Measurements from ENCODE around the gene PBXIP1.

DNA sequence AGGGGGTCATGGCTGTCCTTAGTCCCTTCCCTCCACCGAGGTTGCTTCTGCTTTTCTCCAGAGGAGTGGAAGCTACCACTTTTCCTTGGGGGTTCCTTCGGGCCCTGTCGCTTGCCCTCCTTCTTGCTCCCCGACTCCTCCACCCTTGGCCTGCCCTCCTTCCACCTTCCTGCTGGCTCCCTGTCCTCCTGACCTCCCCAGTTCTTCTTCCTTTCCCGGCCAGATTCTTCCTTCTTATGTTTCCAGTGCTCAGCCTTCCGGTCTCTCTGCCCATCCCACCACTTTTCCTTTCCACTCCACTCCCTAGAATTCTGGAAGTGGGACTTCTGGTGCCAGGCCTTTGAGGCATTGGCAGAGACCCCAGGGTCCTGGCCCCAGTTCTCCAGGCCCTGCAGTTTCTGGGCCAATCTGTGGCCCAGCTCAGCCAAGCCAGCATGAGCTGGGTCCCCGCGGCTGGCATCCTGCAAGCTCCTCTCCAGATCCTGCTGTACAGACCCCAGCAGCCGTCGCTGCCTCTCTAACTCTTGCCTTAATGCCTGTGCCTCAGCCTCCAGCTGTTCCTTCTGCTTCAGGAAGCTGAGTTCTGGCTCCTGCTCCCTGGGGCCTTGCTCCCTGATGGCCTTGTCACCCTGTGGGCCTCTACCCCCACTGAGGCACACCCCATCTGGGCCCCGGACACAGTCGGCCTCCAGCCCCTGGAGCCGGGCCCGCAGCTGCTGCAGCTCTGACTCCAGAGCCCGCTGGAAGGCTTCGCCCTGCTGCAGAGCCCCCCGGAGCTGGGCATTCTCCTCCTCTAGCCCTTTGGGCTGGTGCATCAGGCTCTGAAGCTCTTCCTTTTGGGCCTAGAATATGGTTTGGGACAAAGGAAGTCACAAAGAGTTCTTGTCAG lies 9.7 kb downstream of the PBXIP1 start:
- TF ChIP-seq, protein P1, sequence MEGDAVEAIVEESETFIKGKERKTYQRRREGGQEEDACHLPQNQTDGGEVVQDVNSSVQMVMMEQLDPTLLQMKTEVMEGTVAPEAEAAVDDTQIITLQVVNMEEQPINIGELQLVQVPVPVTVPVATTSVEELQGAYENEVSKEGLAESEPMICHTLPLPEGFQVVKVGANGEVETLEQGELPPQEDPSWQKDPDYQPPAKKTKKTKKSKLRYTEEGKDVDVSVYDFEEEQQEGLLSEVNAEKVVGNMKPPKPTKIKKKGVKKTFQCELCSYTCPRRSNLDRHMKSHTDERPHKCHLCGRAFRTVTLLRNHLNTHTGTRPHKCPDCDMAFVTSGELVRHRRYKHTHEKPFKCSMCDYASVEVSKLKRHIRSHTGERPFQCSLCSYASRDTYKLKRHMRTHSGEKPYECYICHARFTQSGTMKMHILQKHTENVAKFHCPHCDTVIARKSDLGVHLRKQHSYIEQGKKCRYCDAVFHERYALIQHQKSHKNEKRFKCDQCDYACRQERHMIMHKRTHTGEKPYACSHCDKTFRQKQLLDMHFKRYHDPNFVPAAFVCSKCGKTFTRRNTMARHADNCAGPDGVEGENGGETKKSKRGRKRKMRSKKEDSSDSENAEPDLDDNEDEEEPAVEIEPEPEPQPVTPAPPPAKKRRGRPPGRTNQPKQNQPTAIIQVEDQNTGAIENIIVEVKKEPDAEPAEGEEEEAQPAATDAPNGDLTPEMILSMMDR (IDR thresholded peaks at IDR 0.05; ENCODE audit: low read depth, low read length, poor library complexity, severe bottlenecking), result no peak
- no peak for TF ChIP-seq EZH2phosphoT487 (IDR thresholded peaks at IDR 0.05; ENCODE audit: borderline replicate concordance, low read length)

Measured in DOHH2 (cell line).